HG03064 (cell line): ENCODE results near the gene SLC25A22.

Experiments
- ATAC-seq: cut with Tn5 transposase; IDR thresholded peaks from one replicate; pipeline ENCODE4 v1.9.1; 2021; ENCODE audit warnings: low read depth; ENCODE audit not compliant: unreplicated experiment

Gene SLC25A22

GRCh38 chr11:834371-835316 is 36.6 kb upstream of the SLC25A22 start:
- no peak for ATAC-seq

- ATAC-seq: no peak
These were observed 35.8 kb upstream of the SLC25A22 start for GRCh38 chr11:833849-834311.

- ATAC-seq: no peak
These were observed 35.2 kb upstream of the SLC25A22 start for GRCh38 chr11:833114-833791.

- ATAC-seq: no peak
These were observed 34.5 kb upstream of the SLC25A22 start, which contains the start of gene CD151 for GRCh38 chr11:832529-833113. TSS of gene CD151 (plus strand) at chr11:832952. CDS start at chr11:836070, 3,118 bp downstream.

GRCh38 chr11:831961-832528 is 34.0 kb upstream of the SLC25A22 start:
- ATAC-seq: no peak

- ATAC-seq: no peak
These were observed 33.2 kb upstream of the SLC25A22 start for GRCh38 chr11:831118-831864.

- ATAC-seq: no peak
These were observed 32.4 kb upstream of the SLC25A22 start for GRCh38 chr11:830295-831117.

- ATAC-seq: no peak
These were observed 31.8 kb upstream of the SLC25A22 start for GRCh38 chr11:829847-830294.

GRCh38 chr11:829176-829846 is 31.2 kb upstream of the SLC25A22 start:
- no peak for ATAC-seq

- ATAC-seq: no peak
These were observed 30.6 kb upstream of the SLC25A22 start for GRCh38 chr11:828506-829175.

GRCh38 chr11:827897-828192 is 29.8 kb upstream of the SLC25A22 start, which contains the start of gene CRACR2B:
TSS of gene CRACR2B (plus strand) at chr11:827919. CDS start at chr11:828608, 689 bp downstream.
- no peak for ATAC-seq

GRCh38 chr11:827146-827896 is 29.2 kb upstream of the SLC25A22 start:
- peak; percentile 37 for ATAC-seq

- no peak for ATAC-seq
These were observed 28.7 kb upstream of the SLC25A22 start for GRCh38 chr11:826836-827145.

GRCh38 chr11:826227-826621 is 28.1 kb upstream of the SLC25A22 start:
- no peak for ATAC-seq

GRCh38 chr11:825366-826226 is 27.5 kb upstream of the SLC25A22 start:
- no peak for ATAC-seq

- no peak for ATAC-seq
These were observed 26.9 kb upstream of the SLC25A22 start for GRCh38 chr11:824942-825341.
